ENCODE measurements around the gene SMIM44. TPM values are rescaled to one million over a fixed set of nuclear protein-coding genes. Genes with fewer than 3 reads are reported as not detected.
A peak's percentile ranks its signal among the peaks of the same experiment; 100 is the strongest.

The SMIM44 gene
- polyA plus RNA-seq, 4 donors, result 0.32 TPM; not detected in 3

- no peak for DNase-seq (ENCODE audit: low read depth in 4 of 4, low spot score in 3 of 4)
Measured at GRCh38 chr19:3503036-3503572, 19.9 kb upstream of the SMIM44 start.

GRCh38 chr19:3501780-3502179, 18.5 kb upstream of the SMIM44 start:
- DNase-seq (ENCODE audit: low read depth in 4 of 4, low spot score in 3 of 4), result no peak

GRCh38 chr19:3500429-3501101, 17.3 kb upstream of the SMIM44 start, which contains the start of gene DOHH:
DOHH (minus strand) TSS chr19:3500674; CDS start chr19:3496814, 3,860 bp downstream.
- DNase-seq (ENCODE audit: low read depth in 4 of 4, low spot score in 3 of 4), result peak; percentile 92 to 96 (median 94)

GRCh38 chr19:3499738-3500428, 16.6 kb upstream of the SMIM44 start:
- DNase-seq (ENCODE audit: low read depth in 4 of 4, low spot score in 3 of 4), result no peak

GRCh38 chr19:3497757-3498520, 14.7 kb upstream of the SMIM44 start:
- DNase-seq (ENCODE audit: low read depth in 4 of 4, low spot score in 3 of 4), result no peak

GRCh38 chr19:3496392-3497273, 13.4 kb upstream of the SMIM44 start:
- no peak for DNase-seq (ENCODE audit: low read depth in 4 of 4, low spot score in 3 of 4)

- DNase-seq (ENCODE audit: low read depth in 4 of 4, low spot score in 3 of 4), result no peak
Measured at GRCh38 chr19:3494559-3494958, 11.3 kb upstream of the SMIM44 start.

GRCh38 chr19:3494051-3494450, 10.8 kb upstream of the SMIM44 start:
- no peak for DNase-seq (ENCODE audit: low read depth in 4 of 4, low spot score in 3 of 4)

- no peak for DNase-seq (ENCODE audit: low read depth in 4 of 4, low spot score in 3 of 4)
Measured at GRCh38 chr19:3493651-3494050, 10.4 kb upstream of the SMIM44 start.

GRCh38 chr19:3492919-3493318, 9.7 kb upstream of the SMIM44 start:
- DNase-seq (ENCODE audit: low read depth in 4 of 4, low spot score in 3 of 4), result no peak

- no peak for DNase-seq (ENCODE audit: low read depth in 4 of 4, low spot score in 3 of 4)
Measured at GRCh38 chr19:3492131-3492839, 9.0 kb upstream of the SMIM44 start.

GRCh38 chr19:3491396-3492119, 8.3 kb upstream of the SMIM44 start:
- no peak for DNase-seq (ENCODE audit: low read depth in 4 of 4, low spot score in 3 of 4)

- DNase-seq (ENCODE audit: low read depth in 4 of 4, low spot score in 3 of 4), result no peak
Measured at GRCh38 chr19:3482507-3483225, 575 bp downstream of the SMIM44 start.

- no peak for DNase-seq (ENCODE audit: low read depth in 4 of 4, low spot score in 3 of 4)
Measured at GRCh38 chr19:3481241-3482090, 1.8 kb downstream of the SMIM44 start.

- DNase-seq (ENCODE audit: low read depth in 4 of 4, low spot score in 3 of 4), result no peak
Measured at GRCh38 chr19:3480383-3481091, 2.7 kb downstream of the SMIM44 start, which contains the start of gene SMIM24. SMIM24 (minus strand) TSS chr19:3480525; CDS start chr19:3480463, 62 bp downstream.

- DNase-seq (ENCODE audit: low read depth in 4 of 4, low spot score in 3 of 4), result no peak
Measured at GRCh38 chr19:3479834-3480215, 3.4 kb downstream of the SMIM44 start.
